GM12878 (cell line): ENCODE data around the gene DPP9. TPM values are rescaled to one million over a fixed set of nuclear protein-coding genes. Genes with fewer than 3 reads are reported as not detected.

ENCODE experiments used
- ATAC-seq: fragments of 200-7000 bp; cut with Tn5 transposase; 3 replicates; pipeline ENCODE4 v1.9.1; 2020; ENCODE audit warnings: mild to moderate bottlenecking, moderate library complexity
- BruUV-seq: library from RNA; stranded (reverse); fragments of 400-500 nt; replicated peaks from 2 replicates; lab custom pipeline; 2021; lab: Mats Ljungman, UMichigan
- CTCF ChIA-PET: fragments of 300-600 bp; sonication (Branson Sonifier 250); formaldehyde crosslinking; extraction: SDS; loops from one replicate; lab custom pipeline; 2021; ENCODE audit warnings: inconsistent platforms; lab: Yijun Ruan, JAX
- POLR2A ChIA-PET: fragments of 350-600 bp; formaldehyde crosslinking; extraction: SDS; loops from one replicate; lab custom pipeline; 2021; ENCODE audit warnings: inconsistent platforms; lab: Charles Lee
- RAD21 ChIA-PET: fragments of 300-600 bp; sonication (Branson Sonifier 250); formaldehyde crosslinking; loops from one replicate; lab custom pipeline; 2023; ENCODE audit warnings: antibody characterized with exemption; ENCODE audit not compliant: unreplicated experiment; lab: Charles Lee
- SMC1A ChIA-PET: fragments of 300-600 bp; sonication (Branson Sonifier 250); formaldehyde crosslinking; loops from one replicate; lab custom pipeline; 2023; ENCODE audit not compliant: unreplicated experiment, uncharacterized antibody; lab: Charles Lee
- DNase-seq: peaks from one replicate; pipeline ENCODE4 v3.0.0-alpha.2; 2011; ENCODE audit warnings: low read depth, low spot score
- FAIRE-seq: peaks from 3 replicates; lab custom pipeline; 2011; peaks lifted over from hg19 to GRCh38; lab: Jason Lieb, UNC
- H2AFZ ChIP-seq: 2 replicates; pipeline ENCODE4 v1.6.0; 2011; ENCODE audit warnings: low read depth, low read length, control low read depth; ENCODE audit not compliant: control insufficient read depth
- H3K27ac ChIP-seq: 2 replicates; pipeline ENCODE4 v1.5.1; 2011; ENCODE audit warnings: control low read depth; ENCODE audit not compliant: control insufficient read depth, insufficient read depth
- H3K27me3 ChIP-seq, 2 experiments: replicated peaks in 1 of 2; 2 replicates each; pipeline versions ENCODE4 v1.6.0 to v1.6.1; 2011; ENCODE audit warnings: low read length in 1 of 2; ENCODE audit not compliant: control insufficient read depth in 2 of 2, insufficient read depth in 2 of 2
- H3K36me3 ChIP-seq, 2 experiments: 2 replicates each; pipeline ENCODE4 v1.5.1; 2011; ENCODE audit warnings: low read length in 1 of 2; ENCODE audit not compliant: control insufficient read depth in 2 of 2, insufficient read depth in 2 of 2
- H3K4me1 ChIP-seq: 2 replicates; pipeline ENCODE4 v1.6.1; 2011; ENCODE audit warnings: mild to moderate bottlenecking, low read length, moderate library complexity, mixed read lengths; ENCODE audit not compliant: control insufficient read depth, insufficient read depth
- H3K4me2 ChIP-seq: 2 replicates; pipeline ENCODE4 v1.6.0; 2011; ENCODE audit warnings: control low read depth; ENCODE audit not compliant: control insufficient read depth, insufficient read depth
- H3K4me3 ChIP-seq: fragments of 200-600 bp; sonication (generic); 2 replicates; pipeline ENCODE4 v1.5.1; 2016
- H3K79me2 ChIP-seq: 2 replicates; pipeline ENCODE4 v1.6.0; 2011; ENCODE audit warnings: low read length; ENCODE audit not compliant: control insufficient read depth, insufficient read depth
- H3K9ac ChIP-seq: 2 replicates; pipeline ENCODE4 v1.8.0; 2011; ENCODE audit warnings: low read length, control low read depth, mixed read lengths; ENCODE audit not compliant: control insufficient read depth, insufficient read depth
- H3K9me3 ChIP-seq: replicated peaks from 3 replicates; pipeline ENCODE4 v1.5.1; 2011; ENCODE audit warnings: mild to moderate bottlenecking, low read length; ENCODE audit not compliant: control insufficient read depth, insufficient read depth
- H4K20me1 ChIP-seq: 2 replicates; pipeline ENCODE4 v1.6.0; 2011; ENCODE audit not compliant: control insufficient read depth, insufficient read depth
- BCLAF1 ChIP-seq: fragments of 450-650 bp; IDR thresholded peaks from 2 replicates; pipeline ENCODE4 v1.6.1; 2017; ENCODE audit warnings: antibody characterized with exemption, mild to moderate bottlenecking, moderate library complexity
- CHD4 ChIP-seq: fragments of 200-600 bp; sonication (generic); IDR thresholded peaks from 2 replicates; pipeline ENCODE4 v1.6.1; 2016; ENCODE audit warnings: mild to moderate bottlenecking
- PKNOX1 ChIP-seq: fragments of 450-650 bp; IDR thresholded peaks from 2 replicates; pipeline ENCODE4 v1.6.1; 2016; ENCODE audit warnings: mild to moderate bottlenecking
- POLR2AphosphoS2 ChIP-seq: IDR thresholded peaks from 2 replicates; pipeline ENCODE4 v1.6.1; 2011; ENCODE audit warnings: low read depth, mild to moderate bottlenecking, low read length, improper control_type of control experiment, moderate library complexity
- TCF12 ChIP-seq: IDR thresholded peaks from 2 replicates; pipeline ENCODE4 v1.6.1; 2011; ENCODE audit warnings: low read depth, mild to moderate bottlenecking, low read length
- WGBS: methylation state at CpG from one replicate; pipeline ENCODE4 v1.1.6; 2016; ENCODE audit warnings: low lambda C conversion rate; ENCODE audit not compliant: insufficient replicate concordance, insufficient coverage; ENCODE audit errors: missing lambda C conversion rate; 5-methylcytosine and 5-hydroxymethylcytosine counted together
- in situ Hi-C: fragments of 300-500 bp; cut with MboI; formaldehyde crosslinking; loops from 9 replicates; pipeline ENCODE4 v1.14.3; 2018; ENCODE audit warnings: mixed read lengths
- intact Hi-C: fragments of 100-400 bp; cut with micrococcal nuclease; formaldehyde crosslinking; loops from one replicate; pipeline ENCODE4 v1.14.2; 2022; ENCODE audit not compliant: unreplicated experiment
- polyA plus RNA-seq, 11 experiments: library from polyadenylated mRNA; depleted of rRNA in 4 of 11; unstranded in 6 of 11; stranded (reverse) in 5 of 11; fragments of >200 nt; fragmentation: Nextera tagmentation in 4 of 11; fragmentation: Illumina TruSeq in 1 of 11; extraction: Ambion mirVana in 4 of 11; extraction: Trizol in 1 of 11; gene quantifications; 1 replicate in 1 of 11; 2 replicates in 10 of 11; pipeline versions ENCODE4 v1.2.1 to v1.2.3, GENCODE V29; 2011 to 2016; ENCODE audit warnings: inconsistent platforms in 2 of 11, missing spikeins in 2 of 11, low read depth in 1 of 11
- total RNA-seq, 4 experiments: library from RNA; depleted of rRNA in 3 of 4; stranded (reverse); fragments of >200 nt in 3 of 4; fragmentation: Illumina TruSeq in 1 of 4; extraction: Trizol in 1 of 4; gene quantifications; 2 replicates each; pipeline versions ENCODE4 v1.2.1 to v1.2.3, GENCODE V29; 2013 to 2021

The DPP9 gene
- total and polyA plus RNA-seq, 10 of the 15 experiments (the other 5 are each of a cell fraction or from before 2014, with no cell fraction given) = 0.64 to 58.6 (median 27.6) TPM

- POLR2A ChIA-PET = interaction anchor here (0.6 kb wide), 1 partner anchor 91 kb away, joined by 5 read pairs; no protein-coding TSS in a partner anchor
- ATAC-seq = no peak
- intact Hi-C loops = no loop called here
Measured at GRCh38 chr19:4662812-4663211, 60.8 kb downstream of the DPP9 start.

More at GRCh38 chr19:4662812-4663211, 60.8 kb downstream of the DPP9 start:
- Histone ChIP-seq H3K36me3 (peaks cover 19 to 27% of the 10 kb centered on the region in 2 experiments; a peak in 3 of 4 replicates), H4K20me1 (no peaks in the 10 kb centered on the region), H3K9me3 (no peaks in the 10 kb centered on the region), H3K27ac (no peak overlapping the region), H3K79me2 (no peaks in the 10 kb centered on the region; the same call in 1 of the 2 replicates), H3K4me1 (no peaks in the 10 kb centered on the region), H2AFZ (no peak overlapping the region), H3K4me2 (no peak overlapping the region), H3K27me3 (no peaks in the 10 kb centered on the region), H3K4me3 (no peak overlapping the region), H3K9ac (no peak overlapping the region)
- no peak for FAIRE-seq
- BruUV-seq = no TSS peak
- DNase-seq = no peak
- in situ Hi-C loops = no loop called here
- SMC1A ChIA-PET = no interaction called here
- 73% methylated on average over 6 of the region's 6 CpGs for WGBS
- RAD21 ChIA-PET = no interaction called here
- CTCF ChIA-PET = no interaction called here
- TF ChIP-seq BCLAF1 (no peak), POLR2AphosphoS2 (no peak), CHD4 (no peak), PKNOX1 (no peak), TCF12 (no peak)
- TF ChIP-seq, all 136 proteins: peak for 0
